Body of pancreas (tissue), 4 donors: ENCODE measurements around the gene CEACAM16. TPM values are rescaled to one million over a fixed set of nuclear protein-coding genes. Genes with fewer than 3 reads are reported as not detected.

Experiments used
- ATAC-seq: fragments of 150-250 bp; one replicate; pipeline ENCODE4 v1.9.1; 2016
- DNase-seq, 4 donors: peaks; one replicate each; pipeline ENCODE4 v3.0.0-alpha.2; 2019
- H3K27ac ChIP-seq, 4 donors: fragments of 200-600 bp; sonication (generic); 1 replicate in 3 of 4; 2 replicates in 1 of 4; pipeline versions ENCODE4 v1.5.1 to v1.6.1; 2016 to 2019; ENCODE audit warnings: mild to moderate bottlenecking in 1 of 4, mixed read lengths in 1 of 4, moderate library complexity in 1 of 4
- H3K27me3 ChIP-seq, 2 donors: fragments of 200-600 bp; sonication (generic); one replicate each; pipeline ENCODE4 v1.6.0; 2016; ENCODE audit warnings: mild to moderate bottlenecking in 1 of 2
- H3K36me3 ChIP-seq, 2 donors: fragments of 200-600 bp; sonication (generic); replicated peaks in 1 of 2; 2 replicates each; pipeline ENCODE4 v1.5.1; 2016; ENCODE audit warnings: low read depth in 2 of 2; ENCODE audit not compliant: insufficient read depth in 1 of 2
- H3K4me1 ChIP-seq: fragments of 200-600 bp; sonication (generic); one replicate; pipeline ENCODE4 v1.6.0; 2016
- H3K4me3 ChIP-seq, 2 donors: fragments of 200-600 bp; sonication (generic); 1 replicate in 1 of 2; 2 replicates in 1 of 2; pipeline ENCODE4 v1.5.1; 2016 to 2019
- H3K9me3 ChIP-seq, 3 donors: fragments of 200-600 bp; sonication (generic); 1 replicate in 2 of 3; 2 replicates in 1 of 3; pipeline ENCODE4 v1.5.1; 2016
- POLR2A ChIP-seq, 3 donors: fragments of 450-650 bp; IDR thresholded peaks; one replicate each; pipeline ENCODE4 v1.6.1; 2016; ENCODE audit warnings: antibody characterized with exemption in 3 of 3, mild to moderate bottlenecking in 2 of 3
- WGBS, 2 donors: methylation state at CpG; one replicate each; pipeline ENCODE4 v1.1.5; 2017; 5-methylcytosine and 5-hydroxymethylcytosine counted together
- intact Hi-C: fragments of 100-400 bp; cut with DNase I; formaldehyde crosslinking; loops from one replicate; pipeline ENCODE4 v1.15.1; 2023
- microRNA counts, 2 donors: library from miRNA; unstranded; fragments of <30 nt; microRNA quantifications; one replicate each; lab custom pipeline; 2017
- microRNA-seq, 2 donors: library from miRNA; unstranded; fragments of <30 nt; microRNA quantifications; one replicate each; pipeline ENCODE4, GENCODE V29; 2016; ENCODE audit warnings: borderline number of aligned reads in 2 of 2, borderline replicate concordance in 2 of 2
- small RNA-seq: library from RNA; depleted of rRNA; stranded (forward); fragments of <200 nt; gene quantifications from one replicate; pipeline ENCODE3, GENCODE V24; 2016
- total RNA-seq, 2 donors: library from RNA; depleted of rRNA; stranded (reverse); fragments of >200 nt; gene quantifications; one replicate each; pipeline ENCODE4 v1.1.0, GENCODE V29; 2016
- TF ChIP-seq, protein P1 (sequence below), 7 experiments: fragments of 450-650 bp in 4 of 7; fragments of 200-600 bp in 3 of 7; sonication (generic) in 3 of 7; IDR thresholded peaks; one replicate each; pipeline ENCODE4 v1.5.1; 2016 to 2019; ENCODE audit warnings: antibody characterized with exemption in 7 of 7

CEACAM16 gene
- total RNA-seq, 2 donors from 2014 or later = 0.33 to 1.3 TPM

- peaks cover 0 to 10% of the 10 kb centered on the region in 2 donors for H3K36me3 ChIP-seq
- WGBS, 2 donors = 65 to 74% methylated on average over 7 to 8 of the region's 9 CpGs
- intact Hi-C loops = no loop called here
- peaks cover 35% of the 10 kb centered on the region for H3K4me1 ChIP-seq
- H3K9me3 ChIP-seq = no peaks in the 10 kb centered on the region
- no peaks in the 10 kb centered on the region for H3K27me3 ChIP-seq
- no peak for DNase-seq
- TF ChIP-seq, protein P1, sequence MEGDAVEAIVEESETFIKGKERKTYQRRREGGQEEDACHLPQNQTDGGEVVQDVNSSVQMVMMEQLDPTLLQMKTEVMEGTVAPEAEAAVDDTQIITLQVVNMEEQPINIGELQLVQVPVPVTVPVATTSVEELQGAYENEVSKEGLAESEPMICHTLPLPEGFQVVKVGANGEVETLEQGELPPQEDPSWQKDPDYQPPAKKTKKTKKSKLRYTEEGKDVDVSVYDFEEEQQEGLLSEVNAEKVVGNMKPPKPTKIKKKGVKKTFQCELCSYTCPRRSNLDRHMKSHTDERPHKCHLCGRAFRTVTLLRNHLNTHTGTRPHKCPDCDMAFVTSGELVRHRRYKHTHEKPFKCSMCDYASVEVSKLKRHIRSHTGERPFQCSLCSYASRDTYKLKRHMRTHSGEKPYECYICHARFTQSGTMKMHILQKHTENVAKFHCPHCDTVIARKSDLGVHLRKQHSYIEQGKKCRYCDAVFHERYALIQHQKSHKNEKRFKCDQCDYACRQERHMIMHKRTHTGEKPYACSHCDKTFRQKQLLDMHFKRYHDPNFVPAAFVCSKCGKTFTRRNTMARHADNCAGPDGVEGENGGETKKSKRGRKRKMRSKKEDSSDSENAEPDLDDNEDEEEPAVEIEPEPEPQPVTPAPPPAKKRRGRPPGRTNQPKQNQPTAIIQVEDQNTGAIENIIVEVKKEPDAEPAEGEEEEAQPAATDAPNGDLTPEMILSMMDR (IDR thresholded peaks at IDR 0.05) = no peak
- no peak for TF ChIP-seq POLR2A (IDR thresholded peaks at IDR 0.05)
- H3K4me3 ChIP-seq = no peak overlapping the region
- H3K27ac ChIP-seq = peak overlapping the region; percentile 5 to 98 (median 60)
- no peak for ATAC-seq
Observed at GRCh38 chr19:44758596-44758995, 59.6 kb downstream of the CEACAM16 start.

- ATAC-seq = no peak
- no peak overlapping the region for H3K4me3 ChIP-seq
- no peak for TF ChIP-seq POLR2A (IDR thresholded peaks at IDR 0.05)
- TF ChIP-seq, protein P1 (IDR thresholded peaks at IDR 0.05) = no peak
- no peaks in the 10 kb centered on the region for H3K9me3 ChIP-seq
- H3K27me3 ChIP-seq = no peaks in the 10 kb centered on the region
- 78 to 84% methylated on average over 6 to 10 of the region's 10 CpGs for WGBS, 2 donors
- intact Hi-C loops = no loop called here
- peaks cover 0 to 10% of the 10 kb centered on the region in 2 donors for H3K36me3 ChIP-seq
- peaks cover 30% of the 10 kb centered on the region for H3K4me1 ChIP-seq
- peak overlapping the region in 1 of 4 donors; percentile 5 for H3K27ac ChIP-seq
- no peak for DNase-seq
Observed at GRCh38 chr19:44759083-44759804, 60.3 kb downstream of the CEACAM16 start.

MicroRNAs encoded within 50 kb of the gene (microRNA counts, 767-probe panel; counts per million panel counts)
- microRNA hsa-miR-4531 (lab: Ali Mortazavi, UCI) = 3,598 to 4,536 counts per million in 2 donors

Small RNA genes lying within 50 kb of the gene (microRNA-seq; reads per million reads assigned to microRNA genes)
- 0 reads per million in 2 donors for gene MIR4531
- 0 reads per million in 2 donors for gene MIR8085

Small RNA genes lying within 50 kb of the gene (small RNA-seq; reads per million reads assigned to genes)
- gene RF00285 = not detected

Other genes starting within 250 kb of the CEACAM16 start
- gene ZNF180, start 198.6 kb upstream of the CEACAM16 start, total RNA-seq = 10 to 100 TPM in 1 of 2 donors, 1 to 10 TPM in 1; 2.6 to 12.2 TPM
- not detected for gene CEACAM20, start 169.5 kb upstream of the CEACAM16 start, total RNA-seq
- gene IGSF23, start 85.6 kb upstream of the CEACAM16 start, total RNA-seq = 1 to 10 TPM in 1 of 2 donors, not detected in 1; 3.1 TPM
- gene PVR, start 55.2 kb upstream of the CEACAM16 start, total RNA-seq = 10 to 100 TPM; 36.8 to 55.4 TPM
- 1 to 10 TPM; 3.9 to 5.3 TPM for gene CEACAM19, start 27.7 kb upstream of the CEACAM16 start, total RNA-seq
- 10 to 100 TPM; 26.2 to 72.5 TPM for gene BCL3, start 49.6 kb downstream of the CEACAM16 start, total RNA-seq
- 10 to 100 TPM; 18.5 to 23.6 TPM for gene CBLC, start 78.7 kb downstream of the CEACAM16 start, total RNA-seq
- 10 to 100 TPM; 89.2 to 89.3 TPM for gene BCAM, start 110.0 kb downstream of the CEACAM16 start, total RNA-seq
- gene NECTIN2, start 147.1 kb downstream of the CEACAM16 start, total RNA-seq = 100 to 1,000 TPM in 1 of 2 donors, 10 to 100 TPM in 1; 54.0 to 137 TPM
- gene TOMM40, start 192.1 kb downstream of the CEACAM16 start, total RNA-seq = 10 to 100 TPM; 19.7 to 34.3 TPM
- 100 to 1,000 TPM in 1 of 2 donors, 10 to 100 TPM in 1; 77.6 to 216 TPM for gene APOE, start 206.6 kb downstream of the CEACAM16 start, total RNA-seq
- 10 to 100 TPM in 1 of 2 donors, 1 to 10 TPM in 1; 5.4 to 24.1 TPM for gene APOC1, start 215.5 kb downstream of the CEACAM16 start, total RNA-seq
- gene APOC4, start 243.1 kb downstream of the CEACAM16 start, total RNA-seq = not detected
- not detected for gene APOC2, start 246.9 kb downstream of the CEACAM16 start, total RNA-seq